ENCODE data around the gene PCDHGC5. TPM values are rescaled to one million over a fixed set of nuclear protein-coding genes. Genes with fewer than 3 reads are reported as not detected.
A peak's percentile ranks its signal among the peaks of the same experiment; 100 is the strongest.

Gene PCDHGC5
- total and polyA plus RNA-seq, 8 donors = 0.09 to 0.98 (median 0.63) TPM

- TF ChIP-seq CTCF (IDR thresholded peaks at IDR 0.05) = no peak
- Histone ChIP-seq H3K9me3 (no peaks in the 10 kb centered on the region), H3K4me3 (no peak overlapping the region), H3K36me3 (no peaks in the 10 kb centered on the region), H3K4me1 (peaks cover 23 to 31% (median 27%) of the 10 kb centered on the region in 3 donors), H3K27ac (peak overlapping the region in 3 of 4 donors; percentile 38 to 90 (median 64)), H3K27me3 (no peaks in the 10 kb centered on the region)
- DNase-seq = no peak
- no peak for FAIRE-seq
- intact Hi-C loops (cut with DNase I) = loop anchor here in 1 of 3 donors (10.0 kb wide), 1 partner anchor 113 kb away; the partner anchor contains the start of genes PCDHGA10 and PCDHGB7
- 77 to 79% methylated on average over 1 of the region's 1 CpG for WGBS, 2 donors
- no peak for ATAC-seq
Observed at GRCh38 chr5:141527426-141527825, 38.5 kb downstream of the PCDHGC5 start.

GRCh38 chr5:141528291-141528984 is 39.6 kb downstream of the PCDHGC5 start:
- H3K27me3 ChIP-seq = no peaks in the 10 kb centered on the region
- peak in 5 of 6 donors; percentile 59 to 78 (median 70) for DNase-seq
- WGBS, 2 donors = 48 to 56% methylated on average over 11 of the region's 11 CpGs
- H3K9me3 ChIP-seq = no peaks in the 10 kb centered on the region
- ATAC-seq = peak; percentile 68 to 82 (median 72)
- H3K36me3 ChIP-seq = no peaks in the 10 kb centered on the region
- H3K27ac ChIP-seq = peak overlapping the region; percentile 38 to 90 (median 60)
- intact Hi-C loops (cut with DNase I) = loop anchor here in 1 of 3 donors (10.0 kb wide), 1 partner anchor 114 kb away; the partner anchor contains the start of genes PCDHGA10 and PCDHGB7
- H3K4me1 ChIP-seq = peaks cover 23 to 31% (median 27%) of the 10 kb centered on the region in 3 donors
- H3K4me3 ChIP-seq = no peak overlapping the region
- no peak for TF ChIP-seq CTCF (IDR thresholded peaks at IDR 0.05)
- no peak for FAIRE-seq

GRCh38 chr5:141529002-141529401 is 40.1 kb downstream of the PCDHGC5 start:
- no peaks in the 10 kb centered on the region for H3K27me3 ChIP-seq
- TF ChIP-seq CTCF (IDR thresholded peaks at IDR 0.05) = no peak
- intact Hi-C loops (cut with DNase I) = loop anchor here in 1 of 3 donors (10.0 kb wide), 1 partner anchor 114 kb away; the partner anchor contains the start of genes PCDHGA10 and PCDHGB7
- H3K4me3 ChIP-seq = no peak overlapping the region
- no peaks in the 10 kb centered on the region for H3K9me3 ChIP-seq
- 65% methylated on average over 5 of the region's 5 CpGs for WGBS, 2 donors
- FAIRE-seq (no peak), DNase-seq (peak in 1 of 6 donors; percentile 27), ATAC-seq (peak in 3 of 4 donors; percentile 35 to 41 (median 39))
- H3K27ac ChIP-seq = peak overlapping the region; percentile 38 to 90 (median 60)
- H3K4me1 ChIP-seq = peaks cover 23 to 31% (median 27%) of the 10 kb centered on the region in 3 donors
- H3K36me3 ChIP-seq = no peaks in the 10 kb centered on the region

DNA sequence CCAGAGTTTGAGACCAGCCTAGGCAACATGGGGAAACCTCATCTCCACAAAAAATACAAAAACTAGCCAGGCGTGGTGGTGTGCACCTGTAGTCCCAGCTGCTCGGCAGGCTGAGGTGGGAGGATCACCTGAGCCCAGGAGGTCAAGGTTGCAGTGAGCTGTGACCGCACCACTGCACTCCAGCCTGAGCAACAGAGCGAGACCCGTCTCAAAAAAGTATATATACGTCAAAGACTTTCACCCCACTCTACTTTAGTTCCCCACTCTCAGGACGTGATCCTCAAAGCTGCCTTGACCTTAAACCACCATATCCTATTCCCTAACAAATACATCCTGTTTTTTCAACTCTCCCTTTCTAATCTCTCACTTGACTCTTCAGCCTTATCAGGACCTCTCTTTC is 41.0 kb downstream of the PCDHGC5 start:
- 92 to 98% methylated on average over 7 of the region's 7 CpGs for WGBS, 2 donors
- H3K27me3 ChIP-seq = no peaks in the 10 kb centered on the region
- H3K36me3 ChIP-seq = no peaks in the 10 kb centered on the region
- H3K4me3 ChIP-seq = no peak overlapping the region
- H3K27ac ChIP-seq = peak overlapping the region in 2 of 4 donors; percentile 64 to 90
- H3K4me1 ChIP-seq = peaks cover 23 to 31% (median 26%) of the 10 kb centered on the region in 3 donors
- ATAC-seq (no peak), FAIRE-seq (no peak), DNase-seq (no peak)
- intact Hi-C loops (cut with DNase I) = loop anchor here in 1 of 3 donors (10.0 kb wide), 1 partner anchor 115 kb away; the partner anchor contains the start of genes PCDHGA10 and PCDHGB7
- no peaks in the 10 kb centered on the region for H3K9me3 ChIP-seq
- no peak for TF ChIP-seq CTCF (IDR thresholded peaks at IDR 0.05)

DNA sequence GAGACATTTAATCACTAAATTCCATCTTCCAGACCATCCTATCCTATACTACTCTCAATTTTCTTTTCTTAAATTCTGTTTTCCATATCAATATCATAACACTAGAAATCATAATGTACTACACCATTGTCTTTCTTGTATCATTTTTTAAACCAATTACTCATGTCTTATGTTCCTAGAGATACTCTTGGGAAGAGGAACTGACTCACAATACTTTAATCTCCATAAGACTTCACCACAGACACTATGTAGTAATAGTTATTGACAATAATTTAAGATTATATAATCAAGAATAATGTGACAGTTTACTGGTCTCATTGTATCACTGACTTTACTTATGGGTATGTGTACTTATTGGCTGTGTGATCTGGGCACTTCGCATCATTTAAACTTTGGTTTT is 43.8 kb downstream of the PCDHGC5 start:
- FAIRE-seq = no peak
- peaks cover 16 to 18% (median 16%) of the 10 kb centered on the region in 3 donors for H3K4me1 ChIP-seq
- DNase-seq = no peak
- H3K9me3 ChIP-seq = no peaks in the 10 kb centered on the region
- TF ChIP-seq CTCF (IDR thresholded peaks at IDR 0.05) = no peak
- no peak for ATAC-seq
- no peaks in the 10 kb centered on the region for H3K27me3 ChIP-seq
- no peak overlapping the region for H3K27ac ChIP-seq
- intact Hi-C loops (cut with DNase I) = no loop called here
- 95 to 100% methylated on average over 1 of the region's 1 CpG for WGBS, 2 donors
- no peak overlapping the region for H3K4me3 ChIP-seq
- H3K36me3 ChIP-seq = no peaks in the 10 kb centered on the region

Measured in pancreas (tissue), 10 donors.